ENCODE data around the gene ZNF444.

DNA sequence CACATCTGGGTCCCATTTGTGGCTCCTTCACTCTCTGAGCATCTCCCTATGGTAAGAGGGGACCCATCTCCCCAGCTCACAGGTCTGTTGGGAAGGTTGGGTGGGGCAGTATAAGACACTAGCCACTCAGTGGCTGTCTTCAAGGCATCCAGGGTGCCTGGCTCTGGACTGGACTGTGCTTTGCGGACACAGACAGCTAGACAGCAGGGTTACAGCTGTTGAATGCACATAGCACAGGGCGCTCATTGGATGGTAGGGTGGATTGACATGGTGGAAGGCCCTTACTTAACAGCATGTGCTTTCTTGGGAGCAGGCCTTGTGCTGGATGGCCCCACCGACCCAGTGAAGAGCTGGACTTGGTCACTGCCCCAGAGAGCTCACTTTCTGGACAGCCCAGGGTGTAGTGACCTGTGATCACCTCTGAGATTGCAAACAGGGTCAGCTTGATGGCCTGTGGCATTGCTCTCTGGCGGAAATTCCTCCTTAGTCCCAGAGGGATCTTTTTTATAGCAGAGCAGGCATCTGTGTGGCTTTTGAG lies 1.9 kb downstream of the ZNF444 start:
- no peak for TF ChIP-seq YY1 (IDR thresholded peaks at IDR 0.05; ENCODE audit: insufficient read depth, insufficient read length)
- TF ChIP-seq SUZ12 (IDR thresholded peaks at IDR 0.05; ENCODE audit: extremely low read depth, insufficient read depth, insufficient read length): no peak
